NCI-H2171 (cell line): ENCODE data around the gene OR1M1.
"Not testable (repeated sequence)": the region's sequence is repeated elsewhere in the genome, so short reads cannot be mapped to it uniquely, and the experiment has no call there.

Experiments used
- DNase-seq: peaks from one replicate; lab custom pipeline; 2025; lab: John Stamatoyannopoulos, UW

The OR1M1 gene

GRCh38 chr19:9086761-9087160 lies at the start of gene OR1M1:
OR1M1 (plus strand) TSS chr19:9087061; CDS start chr19:9093245, 6,184 bp downstream.
- no peak for DNase-seq

- DNase-seq = no peak
These were observed 49.3 kb upstream of the OR1M1 start for GRCh38 chr19:9037400-9038062.

GRCh38 chr19:9039728-9040127 lies 47.1 kb upstream of the OR1M1 start:
- DNase-seq = no peak

- no peak for DNase-seq
These were observed 46.7 kb upstream of the OR1M1 start for GRCh38 chr19:9040131-9040530.

GRCh38 chr19:9041023-9041422 lies 45.8 kb upstream of the OR1M1 start:
- no peak for DNase-seq

GRCh38 chr19:9043524-9043923 lies 43.3 kb upstream of the OR1M1 start:
- DNase-seq = no peak

- DNase-seq = no peak
These were observed 42.4 kb upstream of the OR1M1 start for GRCh38 chr19:9044449-9044848.

GRCh38 chr19:9046694-9047093 lies 40.2 kb upstream of the OR1M1 start:
- no peak for DNase-seq

GRCh38 chr19:9052894-9053293 lies 34.0 kb upstream of the OR1M1 start:
- no peak for DNase-seq

- not testable (repeated sequence) for DNase-seq
These were observed 33.2 kb upstream of the OR1M1 start for GRCh38 chr19:9053674-9054073.

GRCh38 chr19:9054207-9054606 lies 32.7 kb upstream of the OR1M1 start:
- DNase-seq = no peak

GRCh38 chr19:9054765-9055164 lies 32.1 kb upstream of the OR1M1 start:
- no peak for DNase-seq

- not testable (repeated sequence) for DNase-seq
These were observed 30.7 kb upstream of the OR1M1 start for GRCh38 chr19:9056131-9056530.

- no peak for DNase-seq
These were observed 29.2 kb upstream of the OR1M1 start for GRCh38 chr19:9057505-9058258.

- DNase-seq = no peak
These were observed 27.8 kb upstream of the OR1M1 start for GRCh38 chr19:9058905-9059667.

GRCh38 chr19:9060564-9061340 lies 26.1 kb upstream of the OR1M1 start:
- DNase-seq = no peak

- DNase-seq = no peak
These were observed 25.0 kb upstream of the OR1M1 start for GRCh38 chr19:9061879-9062278.

GRCh38 chr19:9065457-9066014 lies 21.3 kb upstream of the OR1M1 start:
- no peak for DNase-seq

GRCh38 chr19:9070066-9070465 lies 16.8 kb upstream of the OR1M1 start:
- DNase-seq = no peak

GRCh38 chr19:9071720-9072119 lies 15.1 kb upstream of the OR1M1 start:
- not testable (repeated sequence) for DNase-seq

GRCh38 chr19:9073806-9074205 lies 13.1 kb upstream of the OR1M1 start:
- DNase-seq = no peak
